ENCODE results near the gene MRPL51.

The MRPL51 gene

GRCh38 chr12:6526766-6527525, 33.9 kb upstream of the MRPL51 start:
- no peak for DNase-seq (ENCODE audit: low spot score)
- TF ChIP-seq CTCF (IDR thresholded peaks at IDR 0.05; ENCODE audit: extremely low read depth, insufficient read depth, missing control alignments) = no peak
- in situ Hi-C loops (cut with MboI; ENCODE audit: low pct_unique_long_range_greater_than_20kb, low sequenced_read_pairs, unreplicated experiment) = no loop called here

GRCh38 chr12:6526201-6526600, 33.1 kb upstream of the MRPL51 start:
- in situ Hi-C loops (cut with MboI; ENCODE audit: low pct_unique_long_range_greater_than_20kb, low sequenced_read_pairs, unreplicated experiment) = no loop called here
- no peak for DNase-seq (ENCODE audit: low spot score)
- TF ChIP-seq CTCF (IDR thresholded peaks at IDR 0.05; ENCODE audit: extremely low read depth, insufficient read depth, missing control alignments) = no peak

GRCh38 chr12:6524648-6525047, 31.6 kb upstream of the MRPL51 start:
- in situ Hi-C loops (cut with MboI; ENCODE audit: low pct_unique_long_range_greater_than_20kb, low sequenced_read_pairs, unreplicated experiment) = no loop called here
- DNase-seq (ENCODE audit: low spot score) = no peak
- TF ChIP-seq CTCF (IDR thresholded peaks at IDR 0.05; ENCODE audit: extremely low read depth, insufficient read depth, missing control alignments) = no peak

GRCh38 chr12:6523708-6524107, 30.6 kb upstream of the MRPL51 start:
- in situ Hi-C loops (cut with MboI; ENCODE audit: low pct_unique_long_range_greater_than_20kb, low sequenced_read_pairs, unreplicated experiment) = no loop called here
- TF ChIP-seq CTCF (IDR thresholded peaks at IDR 0.05; ENCODE audit: extremely low read depth, insufficient read depth, missing control alignments) = no peak
- DNase-seq (ENCODE audit: low spot score) = no peak

- DNase-seq (ENCODE audit: low spot score) = no peak
- in situ Hi-C loops (cut with MboI; ENCODE audit: low pct_unique_long_range_greater_than_20kb, low sequenced_read_pairs, unreplicated experiment) = no loop called here
- TF ChIP-seq CTCF (IDR thresholded peaks at IDR 0.05; ENCODE audit: extremely low read depth, insufficient read depth, missing control alignments) = no peak
Measured at GRCh38 chr12:6522193-6522592, 29.1 kb upstream of the MRPL51 start.

GRCh38 chr12:6520186-6520585, 27.1 kb upstream of the MRPL51 start:
- in situ Hi-C loops (cut with MboI; ENCODE audit: low pct_unique_long_range_greater_than_20kb, low sequenced_read_pairs, unreplicated experiment) = no loop called here
- DNase-seq (ENCODE audit: low spot score) = no peak
- TF ChIP-seq CTCF (IDR thresholded peaks at IDR 0.05; ENCODE audit: extremely low read depth, insufficient read depth, missing control alignments) = no peak
